GM18502 (cell line): ENCODE measurements around the gene PTGDS.

ENCODE experiments used
- ATAC-seq: cut with Tn5 transposase; IDR thresholded peaks from one replicate; pipeline ENCODE4 v1.9.1; 2021; ENCODE audit warnings: mild to moderate bottlenecking; ENCODE audit not compliant: unreplicated experiment, poor library complexity

Gene PTGDS

DNA sequence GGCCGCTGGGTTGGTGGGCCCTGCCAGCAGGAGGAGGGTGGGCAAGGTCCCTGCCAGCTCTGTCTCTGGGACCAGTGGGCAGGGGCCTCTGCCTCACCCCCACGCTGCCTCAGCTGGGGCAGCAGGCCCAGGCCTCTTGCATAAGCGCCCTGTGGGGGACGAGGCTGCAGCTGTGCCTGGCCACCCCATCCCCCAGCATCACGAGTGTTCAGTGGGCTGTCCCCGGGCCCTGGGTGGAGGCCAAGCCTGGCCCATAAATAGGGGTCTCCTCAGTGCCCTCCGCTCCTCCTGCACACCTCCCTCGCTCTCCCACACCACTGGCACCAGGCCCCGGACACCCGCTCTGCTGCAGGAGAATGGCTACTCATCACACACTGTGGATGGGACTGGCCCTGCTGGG, at the start of gene PTGDS:
PTGDS (plus strand) TSS at position 282 of the 400 bp plus-strand sequence; CDS start at position 357, 75 bp downstream.
- ATAC-seq: no peak

GRCh38 chr9:136928591-136928990, 48.7 kb upstream of the PTGDS start:
- ATAC-seq: no peak

DNA sequence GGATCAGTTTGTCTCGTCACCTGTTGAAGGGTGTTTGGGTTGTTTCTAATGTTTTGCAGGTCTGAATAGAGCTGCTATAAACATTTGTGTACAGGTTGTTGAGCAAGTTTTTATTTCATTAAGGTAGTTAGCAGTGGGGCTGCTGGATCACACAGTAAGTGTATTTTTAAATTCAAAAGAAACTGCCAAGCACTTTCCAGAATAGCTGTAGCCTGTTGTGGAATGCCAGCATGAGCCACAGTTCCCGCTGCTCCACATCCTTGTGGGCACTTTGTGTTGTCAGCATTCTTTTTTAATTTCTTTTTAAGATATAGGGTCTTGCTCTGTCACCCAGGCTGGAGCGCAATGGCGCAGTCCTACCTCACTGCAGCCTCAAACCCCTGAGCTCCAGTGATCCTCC, 47.3 kb upstream of the PTGDS start:
- ATAC-seq: no peak

GRCh38 chr9:136931611-136932130, 45.6 kb upstream of the PTGDS start:
- ATAC-seq: no peak

- no peak for ATAC-seq
These were observed 43.0 kb upstream of the PTGDS start for GRCh38 chr9:136934277-136934676.

DNA sequence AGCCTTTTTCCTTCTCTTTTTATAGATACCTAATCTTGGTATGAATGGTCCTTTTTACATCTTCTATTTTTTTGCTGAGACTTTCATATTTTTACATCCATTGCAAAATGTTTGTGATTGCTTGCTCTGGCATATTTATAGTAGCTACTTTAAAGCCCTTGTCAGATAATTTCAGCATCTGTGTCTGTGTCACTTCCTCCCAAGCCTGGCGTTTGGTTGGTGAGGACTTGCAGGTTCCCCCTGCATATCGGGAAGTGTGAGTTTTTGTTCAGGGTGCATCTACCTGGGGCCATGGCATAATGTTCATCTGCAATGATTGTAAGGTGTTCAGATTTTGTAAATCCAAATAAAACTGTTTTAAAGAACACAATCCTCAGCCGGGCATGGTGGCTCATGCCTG, 41.7 kb upstream of the PTGDS start:
- ATAC-seq: no peak

GRCh38 chr9:136936645-136937170, 40.6 kb upstream of the PTGDS start:
- no peak for ATAC-seq

GRCh38 chr9:136937186-136938001, 39.9 kb upstream of the PTGDS start:
- no peak for ATAC-seq

DNA sequence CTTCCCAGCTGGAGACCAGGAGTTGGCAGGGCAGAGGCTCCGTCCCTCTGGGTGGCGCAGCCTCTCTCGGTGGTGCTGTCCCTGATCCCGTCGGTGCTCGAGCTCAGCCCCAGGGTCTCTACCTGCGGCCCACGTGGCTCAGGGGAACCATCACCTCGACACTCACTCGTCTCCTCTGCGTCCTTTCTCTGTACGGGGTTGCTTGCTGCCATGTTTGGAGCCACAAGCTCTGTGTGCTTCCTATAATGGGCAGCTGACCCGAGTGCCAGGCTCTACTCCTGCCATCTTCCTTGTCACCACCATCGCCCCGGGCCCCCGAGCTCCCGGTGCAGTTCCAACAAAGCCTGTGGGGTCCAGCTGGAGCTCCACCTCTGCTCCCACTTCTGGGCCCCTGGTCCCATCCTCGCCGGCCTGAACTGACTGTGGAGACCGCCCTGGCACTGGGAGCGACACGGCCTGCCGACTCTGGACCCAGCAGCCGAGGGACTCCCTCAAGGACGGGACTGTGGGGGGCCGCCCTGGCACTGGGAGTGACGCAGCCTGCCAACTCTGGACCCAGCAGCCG, 37.8 kb upstream of the PTGDS start:
- ATAC-seq: no peak

DNA sequence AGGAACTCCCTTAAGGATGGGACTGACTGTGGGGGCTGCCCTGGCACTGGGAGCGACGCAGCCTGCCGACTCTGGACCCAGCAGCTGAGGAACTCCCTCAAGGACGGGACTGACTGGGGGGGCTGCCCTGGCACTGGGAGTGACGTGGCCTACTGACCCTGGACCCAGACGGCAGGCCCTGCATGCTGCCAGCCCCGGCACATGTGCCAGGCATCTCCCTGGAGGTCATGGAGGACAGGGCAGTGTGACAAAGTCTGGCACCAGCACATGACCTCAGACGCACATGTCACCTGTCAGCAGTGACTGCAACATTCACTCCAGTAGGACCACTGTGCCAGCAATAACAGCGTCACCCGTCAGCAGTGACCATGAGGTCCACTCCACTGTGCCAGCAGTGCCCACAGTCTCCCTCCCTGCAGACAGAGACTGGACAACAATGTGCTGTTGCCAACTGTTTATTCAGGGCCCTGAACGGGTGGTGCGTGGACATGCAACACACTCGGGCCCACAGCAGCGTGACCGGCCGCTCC, 37.2 kb upstream of the PTGDS start:
- ATAC-seq: no peak

DNA sequence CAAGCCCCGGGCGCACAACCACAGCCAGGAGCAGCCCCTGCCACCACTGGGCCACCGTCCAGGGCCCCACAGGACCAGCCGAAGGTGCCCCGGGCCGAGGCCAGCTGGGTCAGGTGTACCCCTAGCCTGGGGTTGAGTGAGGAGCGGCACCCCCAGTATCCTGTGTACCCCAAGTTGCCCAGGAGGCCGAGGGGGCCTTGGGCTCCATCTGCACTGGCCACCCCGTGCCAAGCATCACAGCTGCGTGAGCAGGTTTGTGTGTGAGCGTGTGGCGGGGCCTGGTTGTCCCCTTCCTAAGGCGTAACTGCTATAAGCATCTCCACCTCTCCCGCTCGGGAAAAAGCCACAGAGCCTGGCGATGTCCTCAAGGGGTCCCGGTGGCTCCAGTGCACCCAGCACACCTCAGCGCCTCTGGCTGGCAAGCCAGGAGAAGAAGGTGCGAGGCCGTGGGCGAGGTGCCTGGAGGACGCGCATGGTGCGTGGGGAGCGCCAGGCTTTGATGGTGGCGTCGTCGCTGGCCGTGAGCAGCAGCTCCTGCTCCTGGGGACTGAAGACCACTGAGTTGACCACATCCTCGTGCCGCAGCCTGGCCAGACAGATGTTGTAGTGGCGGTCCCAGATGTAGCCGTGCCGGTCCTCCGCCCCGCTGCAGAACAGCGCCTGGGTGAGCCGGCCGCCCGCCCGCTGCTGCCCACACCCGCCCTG, 36.6 kb upstream of the PTGDS start:
- no peak for ATAC-seq

GRCh38 chr9:136941231-136942111, 35.8 kb upstream of the PTGDS start:
- no peak for ATAC-seq

GRCh38 chr9:136942112-136942880, 35.0 kb upstream of the PTGDS start:
- ATAC-seq: no peak

- ATAC-seq: no peak
These were observed 34.4 kb upstream of the PTGDS start for GRCh38 chr9:136942881-136943230.

DNA sequence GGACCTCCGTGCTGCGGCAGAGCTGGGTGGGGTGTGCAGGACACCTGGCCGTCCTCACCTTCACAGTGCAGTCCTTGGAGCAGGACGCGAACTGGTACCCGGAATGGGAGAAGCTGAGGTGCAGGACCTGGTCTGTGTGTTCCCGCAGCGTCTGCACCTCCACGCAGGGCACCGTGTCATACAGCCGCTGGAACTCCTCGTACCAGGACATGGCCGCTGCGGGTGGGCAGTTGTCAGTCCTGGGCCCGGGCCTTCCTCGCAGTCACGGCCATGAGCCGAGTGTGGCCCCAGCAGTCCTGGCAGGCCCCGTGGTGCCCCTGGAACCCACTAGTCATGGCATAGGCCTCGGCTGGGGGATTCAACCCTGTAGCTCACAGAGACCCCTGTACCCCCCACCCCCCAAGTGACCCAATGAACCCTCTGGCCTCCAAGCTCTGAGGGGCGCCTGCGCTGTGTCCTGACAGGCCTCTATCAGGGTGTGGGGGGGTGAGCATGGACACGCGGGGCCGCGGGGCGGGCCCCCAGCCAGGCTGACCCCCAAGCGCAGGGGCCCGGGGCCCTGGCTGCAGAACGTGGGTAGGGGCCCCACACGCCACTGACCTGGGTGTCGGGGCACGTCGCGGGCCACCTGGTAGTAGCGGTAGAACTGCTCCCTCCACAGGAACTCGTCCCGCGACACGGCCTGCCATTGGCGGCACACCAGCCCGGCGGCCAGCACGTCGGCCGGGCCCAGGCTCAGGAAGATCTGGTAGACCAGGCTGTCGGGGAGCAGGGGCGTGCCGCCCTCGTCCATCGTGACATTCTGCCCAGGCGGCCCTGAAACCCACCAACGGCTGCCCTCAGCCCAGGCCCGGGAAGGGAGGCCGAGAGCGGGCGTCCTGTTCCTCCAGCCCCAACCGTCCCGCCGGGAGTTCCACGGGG, 33.8 kb upstream of the PTGDS start:
- peak; percentile 19 for ATAC-seq

DNA sequence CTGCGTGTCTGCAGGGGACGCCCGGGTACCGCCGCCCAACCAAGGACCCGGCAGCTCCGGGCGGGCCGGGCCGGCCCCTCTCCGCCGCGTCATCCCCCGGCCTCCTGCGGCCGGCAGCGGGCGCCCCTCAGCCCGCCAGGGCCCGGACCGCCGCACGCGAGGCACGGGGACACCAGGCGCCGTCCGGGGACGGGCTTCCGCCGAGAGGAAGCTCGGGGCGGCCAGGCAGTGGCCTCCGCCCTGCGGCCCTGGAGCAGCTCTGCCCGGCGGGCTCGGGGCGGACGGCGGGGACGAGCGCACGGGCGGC, 33.1 kb upstream of the PTGDS start:
- ATAC-seq: peak; percentile 39

- peak; percentile 83 for ATAC-seq
These were observed 32.6 kb upstream of the PTGDS start, which contains the start of the genes C8G and FBXW5 for GRCh38 chr9:136944519-136945332. C8G (plus strand) TSS chr9:136945243; CDS start chr9:136945321, 78 bp downstream. FBXW5 (minus strand) TSS chr9:136944738; CDS start chr9:136944083, 655 bp downstream.
